Stimulated activated CD8-positive, alpha-beta memory T cell treated with anti-CD3 and anti-CD28 coated beads, Interleukin-4, amount 100 ng/mL, for 1 hour (primary cell): Measurements from ENCODE around the gene RHBDD3.

Experiments used
- DNase-seq, 2 donors: peaks; one replicate each; pipeline ENCODE4 v3.0.0-alpha.2; 2020; ENCODE audit warnings: low read depth in 2 of 2, low spot score in 1 of 2

The RHBDD3 gene

GRCh38 chr22:29269731-29270474, 2.1 kb upstream of the RHBDD3 start:
- no peak for DNase-seq

DNA sequence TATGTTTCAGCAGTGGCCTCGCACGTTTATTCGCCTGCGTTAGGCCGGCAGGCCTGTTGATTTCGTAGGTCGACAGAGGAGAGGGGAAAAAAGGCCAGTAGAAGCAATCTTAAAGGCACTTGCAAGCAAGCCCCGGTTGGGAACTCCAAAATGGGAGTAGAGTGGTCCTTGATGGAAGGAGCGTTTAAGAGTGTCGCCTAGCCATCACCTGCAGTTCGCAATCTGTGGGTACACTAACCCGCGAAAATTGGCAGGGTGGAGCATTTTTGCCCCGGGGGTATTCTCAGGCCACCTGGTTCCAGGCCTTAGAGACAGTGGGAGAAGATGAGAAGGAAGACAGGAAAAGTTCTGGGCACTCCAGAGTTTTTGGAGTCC, 1.4 kb upstream of the RHBDD3 start:
- DNase-seq: no peak

- peak in 1 of 2 donors; percentile 18 for DNase-seq
Measured at GRCh38 chr22:29268511-29269229, 889 bp upstream of the RHBDD3 start.

DNA sequence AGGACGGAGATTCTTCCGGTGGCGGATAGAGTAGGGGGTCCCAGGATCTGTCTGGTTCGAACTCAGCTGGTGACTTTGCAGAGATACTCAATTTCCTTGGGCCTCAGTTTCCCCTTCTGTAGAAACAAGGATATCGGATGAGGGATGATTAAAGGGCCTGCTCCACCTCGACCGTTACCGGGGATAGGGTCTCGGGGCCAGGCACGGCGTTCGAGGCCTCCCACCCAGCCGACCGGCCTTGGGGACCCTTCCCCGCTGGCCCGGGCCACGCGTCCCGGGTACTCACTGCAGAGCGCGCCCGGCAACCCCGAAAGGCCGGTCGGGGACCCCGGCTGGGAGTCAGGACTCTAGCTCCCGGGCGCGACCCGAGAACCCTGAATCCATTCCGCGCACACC, 321 bp downstream of the RHBDD3 start:
- no peak for DNase-seq

DNA sequence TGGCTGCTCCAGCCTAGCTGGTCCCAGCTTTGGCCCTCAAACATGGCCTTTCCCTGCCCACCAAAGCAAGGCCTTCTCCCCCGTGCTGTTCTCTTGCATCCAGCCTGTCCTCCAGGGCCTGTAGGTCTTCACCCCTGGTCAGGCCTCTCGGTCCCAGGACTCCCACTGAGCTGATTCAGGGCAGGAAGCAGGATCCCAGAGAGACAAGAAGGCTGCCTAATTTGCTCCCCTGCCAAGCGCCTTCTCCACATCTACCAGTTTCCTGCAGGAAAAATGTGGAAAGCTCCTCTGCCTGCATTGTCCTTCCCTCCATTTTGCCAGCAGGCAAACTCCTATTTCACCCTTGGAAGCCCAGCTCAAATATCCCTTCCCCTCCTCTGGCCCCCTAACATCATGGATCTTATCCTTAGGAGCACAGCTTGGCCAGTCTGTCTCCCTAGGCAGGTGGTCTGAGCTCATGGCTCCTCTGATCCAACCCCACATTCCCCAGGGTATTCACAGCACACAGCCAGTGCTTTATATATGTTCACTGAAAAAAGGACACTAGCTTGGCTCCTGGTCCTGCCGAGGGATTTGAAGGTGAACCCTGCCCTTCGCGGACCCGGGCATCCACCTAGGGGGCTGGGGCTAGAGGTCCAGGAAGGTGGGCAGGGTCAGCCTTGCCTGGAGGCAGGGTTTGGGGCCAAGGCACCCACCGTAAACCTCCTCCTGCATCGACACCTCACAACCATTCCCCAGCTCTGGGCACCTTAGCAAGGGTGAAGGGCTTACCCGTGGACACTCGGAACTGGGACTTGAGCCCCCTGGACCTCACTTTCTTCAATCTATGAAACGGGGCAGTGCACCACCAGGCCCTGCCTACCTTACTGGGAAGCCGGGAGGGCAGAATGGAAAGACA, 968 bp downstream of the RHBDD3 start:
- no peak for DNase-seq

DNA sequence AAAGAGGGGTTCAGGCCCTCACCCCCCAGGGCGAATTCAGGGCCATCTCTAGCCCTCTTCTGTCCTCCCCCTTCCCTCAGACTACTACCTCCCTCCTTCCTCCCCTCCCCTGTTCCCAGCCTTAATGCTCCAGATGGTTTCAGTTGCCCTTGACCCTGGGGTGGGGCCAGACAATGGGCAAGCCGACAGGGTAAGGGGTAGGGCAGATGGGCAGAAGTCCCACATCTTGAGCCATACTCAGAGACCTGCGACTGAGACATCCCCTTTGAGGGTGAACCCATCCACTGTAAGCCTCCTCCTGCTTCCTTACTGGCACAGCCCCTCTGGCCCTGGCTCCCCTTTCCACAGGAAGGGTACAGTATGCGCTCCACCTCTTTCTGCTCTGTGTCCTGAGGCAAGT, 1.9 kb downstream of the RHBDD3 start:
- DNase-seq: no peak

DNA sequence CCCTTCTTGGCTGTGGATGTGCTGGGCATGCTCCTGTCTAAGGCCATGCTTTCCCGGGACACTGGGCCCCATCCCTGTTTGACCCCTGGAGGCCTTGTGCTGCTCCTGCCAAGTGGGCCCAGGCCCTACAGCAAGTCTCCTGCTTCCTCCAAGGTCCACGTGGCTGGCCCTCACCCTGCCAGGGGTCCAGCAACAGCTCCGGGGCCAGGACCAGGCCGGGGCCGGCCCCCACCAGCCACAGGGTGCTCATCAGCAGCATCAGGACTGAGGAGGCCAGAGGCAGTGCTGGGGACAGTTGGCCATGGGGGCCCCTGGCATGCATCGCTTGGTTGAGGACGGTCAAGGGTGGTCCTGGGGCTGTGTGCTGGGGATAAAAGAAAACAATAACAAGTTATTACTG, 2.5 kb downstream of the RHBDD3 start:
- no peak for DNase-seq

- DNase-seq: no peak
Measured at GRCh38 chr22:29263791-29264276, 3.9 kb downstream of the RHBDD3 start.

DNA sequence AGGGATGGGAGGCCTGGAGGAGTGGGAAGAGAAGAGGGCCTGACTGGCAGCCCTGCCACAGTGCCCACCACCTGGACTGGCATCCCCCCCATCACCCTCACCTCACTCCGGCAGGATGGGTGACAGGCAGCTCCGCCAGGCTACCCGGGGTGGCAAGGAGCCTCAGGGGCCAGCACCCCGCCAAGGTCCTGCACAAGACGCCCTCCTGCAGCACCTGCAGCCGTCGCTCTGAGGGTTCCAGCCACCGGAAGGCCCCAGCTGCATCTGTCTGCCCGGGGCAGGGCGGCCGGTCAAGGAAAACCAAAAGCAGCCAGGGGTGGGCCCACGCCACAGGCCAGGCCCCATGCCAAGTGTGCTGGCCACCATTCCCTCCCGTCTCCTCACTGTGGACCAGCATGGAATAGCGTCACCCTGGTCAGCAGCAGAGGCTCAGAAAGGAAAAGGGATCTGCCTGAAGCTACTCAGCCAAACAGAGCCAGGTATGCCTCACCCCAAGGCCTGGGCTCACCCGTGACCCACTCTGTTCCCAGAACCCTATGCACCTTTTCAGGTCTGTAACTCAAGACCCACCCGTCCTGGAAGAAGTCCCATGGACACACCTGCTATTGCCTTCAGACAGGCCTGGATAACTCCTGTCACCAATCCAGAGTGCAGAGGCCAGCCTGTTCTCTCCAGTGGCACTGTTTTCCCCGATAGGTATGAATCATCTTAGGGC, 7.0 kb downstream of the RHBDD3 start:
- no peak for DNase-seq

DNA sequence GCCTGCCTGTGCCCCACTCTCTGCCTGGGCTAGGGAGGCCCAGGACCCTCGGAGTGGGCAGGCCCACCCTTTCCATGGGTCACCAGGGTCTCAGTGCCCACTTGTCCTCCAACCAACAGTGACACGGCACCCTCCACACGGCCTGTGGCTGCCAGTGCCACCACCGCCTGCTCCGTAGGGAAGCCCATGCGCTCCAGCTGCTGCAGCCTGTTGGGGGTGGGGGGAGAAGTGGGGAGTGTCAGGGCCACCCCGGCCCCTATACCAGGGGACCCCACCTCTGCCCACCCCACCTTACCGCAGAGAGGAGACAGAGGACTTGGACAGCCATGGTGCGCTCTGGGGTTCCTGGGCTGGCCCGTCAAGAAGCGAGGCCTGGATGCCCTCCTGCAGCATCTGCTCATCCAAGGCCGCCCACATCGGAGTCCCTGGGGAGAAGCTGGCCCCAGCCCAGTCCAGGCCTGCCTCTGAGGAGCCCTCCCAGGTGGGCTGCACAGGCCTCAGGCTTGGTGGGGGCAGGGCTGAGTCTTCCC, 7.7 kb downstream of the RHBDD3 start:
- DNase-seq: no peak

DNA sequence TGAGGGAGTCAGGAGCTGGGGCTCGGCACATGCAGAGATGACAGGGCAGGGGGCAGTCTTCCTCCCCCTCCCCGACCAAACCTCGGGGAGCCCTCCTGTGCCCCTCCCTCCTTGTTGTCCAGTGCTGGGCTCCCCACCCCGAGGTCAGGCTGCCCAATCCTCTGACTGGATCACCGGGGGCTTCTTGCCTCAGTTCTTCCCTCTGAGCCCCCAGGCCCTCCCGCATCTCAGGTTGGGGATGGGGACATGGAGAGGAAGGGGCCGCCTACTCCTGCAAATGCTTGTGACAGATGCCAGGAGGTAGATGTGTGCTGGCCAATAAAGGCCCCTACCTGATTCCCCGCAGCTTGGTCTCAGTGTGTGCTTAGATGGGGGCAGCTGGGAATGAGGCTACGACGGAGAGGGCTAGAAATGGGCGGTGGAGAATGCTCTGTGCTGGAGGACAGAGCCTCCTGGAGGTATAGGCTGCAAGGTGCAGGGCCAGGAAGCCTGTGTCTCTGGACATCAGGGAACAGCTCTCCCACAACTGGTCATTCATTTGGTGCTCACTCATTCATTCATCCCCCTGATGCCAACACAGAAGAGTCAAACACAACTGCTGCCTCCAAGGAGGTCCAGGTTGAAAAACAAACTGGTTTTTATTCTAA, 8.4 kb downstream of the RHBDD3 start:
- no peak for DNase-seq

GRCh38 chr22:29258407-29259252, 9.2 kb downstream of the RHBDD3 start:
- DNase-seq: no peak

GRCh38 chr22:29257751-29258181, 10.0 kb downstream of the RHBDD3 start:
- no peak for DNase-seq

GRCh38 chr22:29256606-29257325, 11.0 kb downstream of the RHBDD3 start:
- no peak for DNase-seq

DNA sequence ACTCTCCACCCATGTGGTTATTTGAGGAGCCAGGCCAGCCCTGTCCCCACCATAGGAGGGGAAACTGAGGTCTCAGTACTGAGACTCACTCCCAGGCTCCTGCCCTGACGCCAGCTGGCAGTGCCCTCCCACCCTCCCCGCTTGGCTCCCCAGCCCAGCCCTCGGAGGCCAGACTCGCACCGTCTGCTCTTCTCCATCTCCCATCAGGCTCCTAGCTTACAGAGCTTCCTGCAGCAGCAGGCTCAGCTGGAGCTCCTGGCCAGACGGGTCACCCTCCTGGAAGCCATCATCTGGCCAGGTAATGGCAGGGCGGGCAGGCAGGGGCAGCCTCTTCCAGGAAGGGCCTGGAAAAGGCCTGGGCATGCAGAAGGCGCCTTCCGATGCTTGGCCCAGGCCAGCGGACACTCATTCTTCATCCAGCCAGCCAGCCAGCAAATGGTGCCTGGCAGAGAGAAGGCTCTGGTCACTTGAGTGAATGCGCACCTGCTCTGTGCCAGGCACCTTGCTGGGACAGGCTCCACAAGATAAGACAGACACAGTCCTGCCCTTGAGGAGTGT, 12.6 kb downstream of the RHBDD3 start:
- no peak for DNase-seq

GRCh38 chr22:29254286-29254660, 13.5 kb downstream of the RHBDD3 start:
- no peak for DNase-seq

DNA sequence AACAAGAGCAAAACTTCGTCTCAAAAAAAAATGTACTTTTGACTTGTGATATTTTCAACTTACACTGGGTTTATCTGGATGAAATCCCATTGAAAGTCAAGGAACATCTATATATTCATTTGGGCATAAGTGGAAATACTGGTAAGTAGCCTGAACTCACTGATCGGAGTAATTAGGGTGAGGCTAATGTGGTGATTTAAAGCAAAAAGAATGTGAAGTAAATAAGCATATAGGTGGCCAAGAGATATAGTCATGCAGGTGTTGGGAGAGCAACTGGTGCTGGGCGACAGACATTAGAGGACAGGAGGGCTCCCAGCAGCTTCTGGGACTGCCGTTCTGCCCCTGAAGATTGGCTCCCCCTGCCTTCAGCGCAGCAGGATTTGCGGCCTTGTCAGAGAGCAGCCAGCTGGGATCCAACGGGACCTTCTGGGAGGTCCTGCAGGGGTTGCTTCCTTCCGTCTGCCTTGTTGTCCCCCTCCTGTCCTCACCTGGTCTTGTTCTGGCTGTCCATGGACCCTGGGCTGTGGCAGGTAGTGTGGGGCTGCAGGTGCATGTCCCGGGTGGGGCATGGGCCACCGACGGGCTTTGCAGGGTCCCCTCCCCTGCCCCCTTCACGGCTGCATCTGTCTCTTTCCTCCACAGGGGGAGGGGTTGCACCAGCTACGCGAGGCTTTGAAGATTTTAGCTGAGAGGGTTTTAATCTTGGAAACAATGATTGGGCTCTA, 14.1 kb downstream of the RHBDD3 start:
- no peak for DNase-seq
